Osteocyte (in vitro differentiated cells): Measurements from ENCODE around the gene LYPD8. TPM values are rescaled to one million over a fixed set of nuclear protein-coding genes. Genes with fewer than 3 reads are reported as not detected.

ENCODE experiments used
- DNase-seq: peaks from one replicate; pipeline ENCODE4 v3.0.0; 2021; ENCODE audit warnings: mixed read lengths; ENCODE audit not compliant: unreplicated experiment; ENCODE audit errors: extremely low spot score
- H3K27ac Mint-ChIP-seq: one replicate; pipeline ENCODE4 v1.8.0; 2021; ENCODE audit warnings: mild to moderate bottlenecking, mixed read lengths; ENCODE audit not compliant: unreplicated experiment
- H3K27me3 Mint-ChIP-seq: one replicate; pipeline ENCODE4 v1.8.0; 2021; ENCODE audit warnings: mixed read lengths; ENCODE audit not compliant: unreplicated experiment
- H3K36me3 Mint-ChIP-seq: one replicate; pipeline ENCODE4 v1.8.0; 2021; ENCODE audit warnings: mixed read lengths; ENCODE audit not compliant: unreplicated experiment
- H3K4me1 Mint-ChIP-seq: one replicate; pipeline ENCODE4 v1.8.0; 2021; ENCODE audit warnings: mixed read lengths; ENCODE audit not compliant: unreplicated experiment
- H3K4me3 Mint-ChIP-seq: one replicate; pipeline ENCODE4 v1.8.0; 2021; ENCODE audit warnings: mild to moderate bottlenecking, moderate library complexity, mixed read lengths; ENCODE audit not compliant: unreplicated experiment
- H3K9me3 Mint-ChIP-seq: one replicate; pipeline ENCODE4 v1.8.0; 2021; ENCODE audit warnings: mixed read lengths; ENCODE audit not compliant: unreplicated experiment
- CTCF ChIP-seq: fragments of 200-600 bp; sonication (generic); IDR thresholded peaks from 2 replicates; pipeline ENCODE4 v1.5.0; 2021; ENCODE audit warnings: antibody characterized with exemption, mild to moderate bottlenecking, moderate library complexity
- total RNA-seq: library from RNA; stranded (reverse); gene quantifications from 2 replicates; pipeline ENCODE4 v1.2.1, GENCODE V29; 2021

The LYPD8 gene
- total RNA-seq, 1 donor from 2014 or later: not detected

- no peak for DNase-seq
- no peaks in the 10 kb centered on the region for H3K36me3 Mint-ChIP-seq
- peaks cover 42% of the 10 kb centered on the region for H3K9me3 Mint-ChIP-seq
- no peak overlapping the region for H3K27ac Mint-ChIP-seq
- TF ChIP-seq CTCF: no peak
- H3K4me3 Mint-ChIP-seq: no peak overlapping the region
- H3K27me3 Mint-ChIP-seq: no peaks in the 10 kb centered on the region
- H3K4me1 Mint-ChIP-seq: no peaks in the 10 kb centered on the region
Measured at GRCh38 chr1:248733566-248733965, 22.0 kb downstream of the LYPD8 start.

GRCh38 chr1:248730507-248731335 is 24.8 kb downstream of the LYPD8 start:
- H3K4me1 Mint-ChIP-seq: no peaks in the 10 kb centered on the region
- no peak for DNase-seq
- no peak overlapping the region for H3K4me3 Mint-ChIP-seq
- H3K27me3 Mint-ChIP-seq: no peaks in the 10 kb centered on the region
- H3K9me3 Mint-ChIP-seq: peaks cover 36% of the 10 kb centered on the region
- no peak overlapping the region for H3K27ac Mint-ChIP-seq
- TF ChIP-seq CTCF: no peak
- H3K36me3 Mint-ChIP-seq: no peaks in the 10 kb centered on the region

GRCh38 chr1:248714248-248714647 is 41.3 kb downstream of the LYPD8 start:
- TF ChIP-seq CTCF: no peak
- Mint-ChIP-seq H3K36me3 (no peaks in the 10 kb centered on the region), H3K4me1 (no peaks in the 10 kb centered on the region), H3K4me3 (no peak overlapping the region), H3K9me3 (peaks cover 62% of the 10 kb centered on the region), H3K27me3 (no peaks in the 10 kb centered on the region), H3K27ac (no peak overlapping the region)
- DNase-seq: no peak

- H3K27ac Mint-ChIP-seq: no peak overlapping the region
- no peaks in the 10 kb centered on the region for H3K36me3 Mint-ChIP-seq
- no peak for DNase-seq
- peaks cover 55% of the 10 kb centered on the region for H3K9me3 Mint-ChIP-seq
- no peak overlapping the region for H3K4me3 Mint-ChIP-seq
- no peaks in the 10 kb centered on the region for H3K27me3 Mint-ChIP-seq
- H3K4me1 Mint-ChIP-seq: no peaks in the 10 kb centered on the region
- TF ChIP-seq CTCF: no peak
Measured at GRCh38 chr1:248710305-248710900, 45.2 kb downstream of the LYPD8 start.

- DNase-seq: no peak
- Mint-ChIP-seq H3K36me3 (no peaks in the 10 kb centered on the region), H3K27me3 (no peaks in the 10 kb centered on the region), H3K27ac (no peak overlapping the region), H3K4me3 (no peak overlapping the region), H3K4me1 (no peaks in the 10 kb centered on the region), H3K9me3 (peaks cover 33% of the 10 kb centered on the region)
- TF ChIP-seq CTCF: no peak
Measured at GRCh38 chr1:248704606-248705005, 51.0 kb downstream of the LYPD8 start.
